Colonic mucosa (tissue), 4 donors: ENCODE measurements around the gene RASGEF1C. TPM values are rescaled to one million over a fixed set of nuclear protein-coding genes. Genes with fewer than 3 reads are reported as not detected.

ENCODE experiments used
- DNase-seq: peaks from one replicate; pipeline ENCODE4 v3.0.0-alpha.2; 2020
- H3K27ac ChIP-seq: fragments of 200-600 bp; one replicate; pipeline ENCODE4 v1.8.0; 2021
- H3K27me3 ChIP-seq: fragments of 200-600 bp; one replicate; pipeline ENCODE4 v1.8.0; 2021
- H3K36me3 ChIP-seq: fragments of 200-600 bp; one replicate; pipeline ENCODE4 v1.8.0; 2021
- H3K4me1 ChIP-seq: fragments of 200-600 bp; one replicate; pipeline ENCODE4 v1.8.0; 2021; ENCODE audit warnings: mild to moderate bottlenecking
- H3K4me3 ChIP-seq: fragments of 200-600 bp; one replicate; pipeline ENCODE4 v1.8.0; 2021
- H3K9ac ChIP-seq, 2 donors: one replicate each; pipeline ENCODE4 v1.7.0; 2013; ENCODE audit warnings: control low read depth in 2 of 2, low read depth in 2 of 2, low read length in 2 of 2
- H3K9me3 ChIP-seq: fragments of 200-600 bp; one replicate; pipeline ENCODE4 v1.8.0; 2021
- CTCF ChIP-seq: fragments of 200-600 bp; IDR thresholded peaks from one replicate; pipeline ENCODE4 v1.8.0; 2022; ENCODE audit warnings: antibody characterized with exemption, mild to moderate bottlenecking
- intact Hi-C: fragments of 100-400 bp; cut with DNase I; formaldehyde crosslinking; loops from one replicate; pipeline ENCODE4 v1.14.1; 2022
- total RNA-seq, 2 donors: library from RNA; stranded (reverse); fragmentation: NEBNext Ultra II Directional in 1 of 2; extraction: Animal tissue kit (Norgen Biotek cat#: 25700) in 1 of 2; gene quantifications; one replicate each; pipeline ENCODE4 v1.2.1, GENCODE V29; 2021
- donor health status: healthy.
- donor health status: DM: no; HTN: no; CAD: no.
- donor health status: DM: no; HTN: no; CAD: no.

The RASGEF1C gene
- total RNA-seq, 2 donors from 2014 or later, result 0.85 TPM; not detected in 1

GRCh38 chr5:180155365-180155926 is 53.6 kb downstream of the RASGEF1C start:
- no peaks in the 10 kb centered on the region for H3K4me1 ChIP-seq
- H3K9ac ChIP-seq, result no peak overlapping the region
- TF ChIP-seq CTCF, result no peak
- DNase-seq, result peak; percentile 5
- no peaks in the 10 kb centered on the region for H3K27me3 ChIP-seq
- no peaks in the 10 kb centered on the region for H3K9me3 ChIP-seq
- intact Hi-C loops, result no loop called here
- no peaks in the 10 kb centered on the region for H3K36me3 ChIP-seq
- no peak overlapping the region for H3K4me3 ChIP-seq
- no peak overlapping the region for H3K27ac ChIP-seq

- Histone ChIP-seq H3K27ac (no peak overlapping the region), H3K9ac (no peak overlapping the region), H3K9me3 (no peaks in the 10 kb centered on the region), H3K36me3 (no peaks in the 10 kb centered on the region), H3K4me1 (no peaks in the 10 kb centered on the region), H3K27me3 (no peaks in the 10 kb centered on the region), H3K4me3 (no peak overlapping the region)
- intact Hi-C loops, result no loop called here
- no peak for TF ChIP-seq CTCF
- DNase-seq, result peak; percentile 9
Measured at GRCh38 chr5:180154821-180155364, 54.1 kb downstream of the RASGEF1C start.

- no peak for TF ChIP-seq CTCF
- Histone ChIP-seq H3K9me3 (no peaks in the 10 kb centered on the region), H3K9ac (no peak overlapping the region), H3K4me1 (no peaks in the 10 kb centered on the region), H3K27ac (no peak overlapping the region), H3K27me3 (no peaks in the 10 kb centered on the region), H3K36me3 (no peaks in the 10 kb centered on the region), H3K4me3 (no peak overlapping the region)
- DNase-seq, result peak; percentile 4
- intact Hi-C loops, result no loop called here
Measured at GRCh38 chr5:180153991-180154390, 55.0 kb downstream of the RASGEF1C start.

GRCh38 chr5:180153099-180153498 is 55.9 kb downstream of the RASGEF1C start:
- Histone ChIP-seq H3K9ac (no peak overlapping the region), H3K36me3 (no peaks in the 10 kb centered on the region), H3K4me3 (no peak overlapping the region), H3K9me3 (no peaks in the 10 kb centered on the region), H3K27ac (no peak overlapping the region), H3K4me1 (no peaks in the 10 kb centered on the region), H3K27me3 (no peaks in the 10 kb centered on the region)
- TF ChIP-seq CTCF, result no peak
- DNase-seq, result peak; percentile 0
- intact Hi-C loops, result no loop called here

GRCh38 chr5:180143656-180144364 is 65.2 kb downstream of the RASGEF1C start:
- Histone ChIP-seq H3K27me3 (no peaks in the 10 kb centered on the region), H3K4me1 (no peaks in the 10 kb centered on the region), H3K9me3 (no peaks in the 10 kb centered on the region), H3K27ac (no peak overlapping the region), H3K4me3 (no peak overlapping the region), H3K9ac (no peak overlapping the region), H3K36me3 (no peaks in the 10 kb centered on the region)
- DNase-seq, result no peak
- TF ChIP-seq CTCF, result no peak
- intact Hi-C loops, result no loop called here
